ENCODE results near the gene SLC6A11.

SLC6A11 gene

DNA sequence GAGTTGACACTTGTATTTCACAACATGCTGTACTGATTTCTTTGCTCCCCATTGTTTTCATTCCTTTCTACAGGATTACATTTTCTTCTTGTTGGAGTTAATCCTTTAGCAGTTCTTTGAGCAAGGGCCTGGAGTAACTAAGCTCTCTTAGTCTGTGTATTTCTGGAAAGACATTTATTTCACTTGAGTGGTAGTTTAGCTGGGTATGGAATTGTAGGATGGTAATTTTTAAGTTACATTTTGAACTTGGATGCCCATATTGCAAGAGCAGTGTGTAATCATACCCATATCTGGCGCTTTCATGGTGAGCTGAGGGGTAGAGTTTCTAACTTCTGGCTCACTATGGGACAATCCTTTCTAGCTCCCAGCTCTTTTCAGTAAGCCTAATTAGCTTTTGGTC is 74.6 kb downstream of the SLC6A11 start:
- no peak for DNase-seq

- no peak for DNase-seq
These were observed 76.6 kb downstream of the SLC6A11 start for GRCh38 chr3:10892622-10893021.

DNA sequence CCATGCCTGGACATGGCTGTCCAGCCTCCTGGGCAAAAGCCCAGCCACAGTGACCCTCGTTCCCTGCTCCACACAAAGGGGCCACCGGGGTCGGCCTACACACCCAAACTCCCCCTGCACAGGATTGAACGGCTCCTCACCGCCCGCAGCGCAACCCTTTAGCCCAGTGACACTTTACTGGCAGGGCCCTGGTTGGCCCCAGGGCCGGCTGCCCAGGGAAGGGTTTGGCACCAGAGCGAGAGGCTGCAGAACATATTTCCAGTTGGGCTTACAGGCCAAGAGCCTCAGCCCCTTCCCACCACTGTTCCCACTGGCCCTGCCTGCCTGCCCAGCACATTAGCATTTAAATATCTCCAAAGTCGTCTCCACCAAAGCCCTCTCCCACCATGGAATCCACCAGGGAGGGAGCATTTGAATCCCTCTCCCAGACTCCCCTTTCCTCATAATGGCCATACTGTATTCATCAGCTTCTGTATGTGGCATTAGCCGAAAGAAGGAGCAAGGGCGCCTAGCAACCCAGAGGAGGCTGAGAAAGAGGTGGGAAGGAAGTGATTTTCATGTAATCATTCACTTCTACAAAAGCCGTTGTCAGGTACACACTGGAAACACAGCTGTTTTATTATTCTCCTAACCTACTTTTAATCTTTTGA is 85.4 kb downstream of the SLC6A11 start:
- no peak for DNase-seq

DNA sequence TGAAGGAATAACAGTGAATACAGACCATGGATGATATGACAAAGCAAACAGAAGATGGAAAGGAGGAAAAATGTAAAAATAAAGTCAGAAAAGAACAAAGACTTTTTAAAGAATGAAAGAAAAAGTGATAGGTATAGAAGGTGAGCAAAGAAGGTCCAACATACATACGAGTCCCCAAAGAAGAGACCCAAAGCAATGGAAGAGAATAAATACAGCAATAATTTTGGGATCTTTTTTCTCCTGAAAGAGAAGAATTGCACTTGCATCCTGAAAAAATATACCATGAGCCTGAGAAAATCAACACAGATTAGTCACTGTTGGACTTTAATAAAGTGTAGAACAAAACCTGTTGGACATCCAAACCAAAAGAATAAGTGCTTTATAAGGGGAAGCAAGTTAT is 91.2 kb downstream of the SLC6A11 start:
- no peak for DNase-seq

GRCh38 chr3:10910367-10910766 is 94.3 kb downstream of the SLC6A11 start:
- DNase-seq = no peak

- DNase-seq = no peak
These were observed 95.4 kb downstream of the SLC6A11 start for GRCh38 chr3:10911350-10912002.

- no peak for DNase-seq
These were observed 96.8 kb downstream of the SLC6A11 start for GRCh38 chr3:10912786-10913185.

GRCh38 chr3:10915376-10915775 is 99.3 kb downstream of the SLC6A11 start:
- no peak for DNase-seq

DNA sequence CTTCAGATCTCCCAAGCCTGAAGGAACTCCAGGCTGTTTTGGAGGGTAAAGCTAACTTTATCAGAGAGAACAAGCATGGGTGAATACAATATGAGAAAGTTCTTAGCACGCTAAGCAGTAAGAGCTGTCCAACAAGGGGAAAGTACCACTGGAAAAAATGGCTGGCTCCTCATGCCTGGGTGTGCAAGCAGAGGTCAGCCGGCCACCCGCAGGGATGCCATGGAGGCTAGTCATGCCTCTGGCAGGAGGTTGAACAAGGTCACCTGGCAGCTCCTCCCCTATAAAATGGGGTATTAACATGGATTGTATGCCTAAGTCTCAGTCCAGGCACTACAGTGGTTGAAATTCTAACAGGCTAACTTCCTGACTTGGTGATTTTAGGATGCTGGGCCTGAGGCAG is 101.1 kb downstream of the SLC6A11 start:
- no peak for DNase-seq

- DNase-seq = no peak
These were observed 102.0 kb downstream of the SLC6A11 start for GRCh38 chr3:10918011-10918410.

DNA sequence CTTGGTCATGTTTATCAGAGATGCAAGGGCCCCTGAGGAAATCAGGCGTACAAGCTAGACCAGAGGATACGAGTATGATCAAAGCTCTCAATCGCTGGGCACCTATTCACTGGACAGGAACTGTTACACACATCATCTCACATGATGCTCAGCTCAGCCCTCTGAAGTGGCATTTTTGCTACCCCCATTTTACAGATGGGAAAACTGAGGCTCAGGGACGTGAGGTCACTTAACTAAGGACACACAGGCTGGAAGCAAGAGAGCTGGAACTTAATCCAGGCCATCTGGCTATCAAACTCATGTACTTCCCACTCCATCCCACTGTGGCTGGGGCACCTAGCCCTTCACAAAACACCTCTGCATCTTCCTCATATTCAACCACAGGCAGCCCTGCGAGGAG is 103.6 kb downstream of the SLC6A11 start:
- no peak for DNase-seq

DNA sequence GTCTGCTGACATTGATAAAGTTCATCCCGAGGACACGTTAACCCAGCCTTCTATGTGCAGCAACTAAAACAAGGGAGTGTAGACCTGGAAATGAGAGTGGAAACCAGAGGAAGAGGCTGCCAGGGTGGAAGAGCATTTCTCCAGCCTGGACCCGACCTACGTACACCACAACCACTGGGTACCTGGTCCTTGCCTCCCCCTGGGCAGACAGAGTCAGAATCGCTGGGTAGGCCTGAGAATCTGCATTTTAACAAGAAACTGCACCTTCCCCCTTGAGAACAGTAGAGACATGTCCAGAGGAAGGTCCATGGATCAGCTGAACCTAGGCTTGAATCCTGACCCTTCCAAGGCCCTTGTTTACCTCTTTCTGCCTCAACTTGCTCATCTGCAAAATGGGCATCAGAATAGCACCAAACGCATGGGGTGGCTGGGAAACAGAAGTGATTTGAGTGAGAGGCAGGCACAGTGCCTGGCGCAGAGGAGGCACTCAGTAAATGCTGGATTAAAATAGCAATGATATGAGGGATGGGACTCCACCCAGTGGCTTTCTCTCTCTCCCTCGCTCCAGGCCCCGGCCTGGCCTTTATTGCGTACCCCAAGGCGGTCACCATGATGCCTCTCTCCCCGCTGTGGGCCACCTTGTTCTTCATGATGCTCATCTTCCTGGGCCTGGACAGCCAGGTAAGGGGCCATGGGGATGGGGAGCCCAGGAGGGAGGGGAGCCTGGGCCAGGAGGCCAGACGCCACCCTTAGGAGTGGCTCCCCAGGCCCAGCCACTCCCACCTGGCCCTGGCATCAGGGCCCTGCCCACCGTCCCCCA is 109.6 kb downstream of the SLC6A11 start:
- no peak for DNase-seq

- DNase-seq = no peak
These were observed 110.3 kb downstream of the SLC6A11 start for GRCh38 chr3:10926256-10926810.

- DNase-seq = no peak
These were observed 110.9 kb downstream of the SLC6A11 start for GRCh38 chr3:10926811-10927521.

- DNase-seq = no peak
These were observed 111.5 kb downstream of the SLC6A11 start for GRCh38 chr3:10927551-10927950.

GRCh38 chr3:10928407-10928960 is 112.5 kb downstream of the SLC6A11 start:
- DNase-seq = no peak

DNA sequence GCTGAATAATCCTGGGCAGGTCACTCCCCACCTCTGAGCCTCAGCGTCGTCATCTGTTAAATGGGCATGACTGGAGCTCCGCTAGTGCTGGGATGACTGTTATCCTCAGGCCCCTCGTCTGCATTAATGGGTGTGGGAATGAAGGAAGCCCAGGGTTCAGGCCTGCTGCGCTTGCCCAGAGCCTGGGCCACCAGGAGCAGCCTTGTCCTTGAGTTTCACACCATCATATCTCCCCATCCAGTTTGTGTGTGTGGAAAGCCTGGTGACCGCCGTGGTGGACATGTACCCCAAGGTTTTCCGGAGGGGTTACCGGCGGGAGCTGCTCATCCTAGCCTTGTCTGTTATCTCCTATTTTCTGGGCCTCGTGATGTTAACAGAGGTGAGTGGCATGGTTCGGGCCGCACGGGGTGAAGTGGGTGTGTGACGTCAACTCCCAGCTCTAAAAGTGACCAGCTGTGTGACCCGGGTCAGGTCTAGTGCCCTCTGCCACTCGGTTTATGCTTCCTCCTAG is 113.0 kb downstream of the SLC6A11 start:
- no peak for DNase-seq

DNA sequence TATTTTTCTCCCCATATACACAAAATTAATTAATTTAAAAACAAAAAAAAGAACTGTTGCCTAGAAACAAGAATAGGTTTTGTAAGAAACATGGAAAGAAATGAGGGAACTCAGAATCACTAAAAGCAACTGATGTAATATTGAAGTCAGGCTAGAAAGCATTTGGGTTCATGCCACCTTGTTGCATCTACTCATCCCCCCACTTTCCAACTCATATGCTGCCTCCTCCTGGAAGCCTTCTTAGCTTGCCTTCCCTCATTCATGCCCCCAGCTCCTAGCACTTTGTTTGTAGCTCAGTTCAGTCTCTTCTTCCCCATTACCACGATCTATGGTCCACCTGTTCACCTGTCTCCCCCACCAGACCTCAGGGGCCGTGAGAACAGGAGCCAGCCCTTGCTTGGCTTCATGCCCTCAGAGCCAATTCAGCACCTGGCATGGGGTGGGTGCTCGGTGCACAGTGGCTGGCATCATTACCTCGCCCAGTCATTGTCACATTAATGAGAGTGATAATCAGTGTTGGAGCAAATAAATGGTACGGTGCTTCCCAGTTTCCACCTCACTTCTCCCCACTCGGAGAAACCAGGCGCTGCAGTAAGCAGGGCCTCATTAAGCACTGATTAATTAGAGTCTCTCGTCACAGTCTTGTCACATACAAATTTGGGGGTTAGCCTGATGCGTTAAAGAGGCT is 114.1 kb downstream of the SLC6A11 start:
- DNase-seq = no peak

- DNase-seq = no peak
These were observed 114.6 kb downstream of the SLC6A11 start for GRCh38 chr3:10930666-10931040.

- no peak for DNase-seq
These were observed 116.6 kb downstream of the SLC6A11 start for GRCh38 chr3:10932596-10932995.

GRCh38 chr3:10933021-10933420 is 117.0 kb downstream of the SLC6A11 start:
- no peak for DNase-seq

DNA sequence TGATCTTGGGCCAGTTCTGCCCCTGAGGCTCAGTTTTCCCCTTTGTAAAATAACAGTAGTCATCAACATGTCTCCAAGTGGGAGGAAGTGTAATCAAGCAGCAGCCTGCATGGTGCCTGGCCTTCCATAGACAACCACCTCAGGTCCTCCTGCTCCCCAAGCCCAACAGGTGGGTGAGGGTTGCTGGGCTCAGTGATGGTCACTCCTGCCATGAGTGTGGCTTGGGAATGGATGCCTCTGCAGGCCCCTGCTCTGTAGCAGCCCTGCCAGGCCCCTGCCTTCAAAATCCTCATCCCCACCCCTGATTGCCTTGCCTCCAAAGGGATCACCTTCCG is 117.4 kb downstream of the SLC6A11 start:
- DNase-seq = no peak
